Heart left ventricle (tissue), 16 donors: ENCODE results near the gene FOXJ3. TPM values are rescaled to one million over a fixed set of nuclear protein-coding genes. Genes with fewer than 3 reads are reported as not detected.

ENCODE experiments used
- ATAC-seq, 4 donors: fragments of 200-7000 bp; cut with Tn5 transposase; one replicate each; pipeline ENCODE4 v1.9.1; 2020 to 2022; ENCODE audit warnings: moderate library complexity in 4 of 4, mild to moderate bottlenecking in 3 of 4, moderate number of reproducible peaks in 1 of 4
- DNase-seq, 5 donors: peaks; one replicate each; pipeline ENCODE4 v3.0.0-alpha.2; 2020
- H3K27ac ChIP-seq, 12 donors: fragments of 200-600 bp; sonication (generic) in 4 of 12; one replicate each; pipeline versions ENCODE4 v1.5.0 to v1.8.0; 2016 to 2022; ENCODE audit warnings: mild to moderate bottlenecking in 2 of 12
- H3K27me3 ChIP-seq, 9 donors: fragments of 200-600 bp; sonication (generic) in 2 of 9; one replicate each; pipeline versions ENCODE4 v1.5.1 to v1.8.0; 2016 to 2022; ENCODE audit warnings: mild to moderate bottlenecking in 3 of 9
- H3K36me3 ChIP-seq, 9 donors: fragments of 200-600 bp; sonication (generic) in 2 of 9; one replicate each; pipeline versions ENCODE4 v1.5.0 to v1.8.0; 2018 to 2022; ENCODE audit warnings: mild to moderate bottlenecking in 2 of 9
- H3K4me1 ChIP-seq, 12 donors: fragments of 200-600 bp; sonication (generic) in 4 of 12; one replicate each; pipeline versions ENCODE4 v1.5.0 to v1.8.0; 2016 to 2022; ENCODE audit warnings: mild to moderate bottlenecking in 3 of 12
- H3K4me3 ChIP-seq, 12 donors: fragments of 200-600 bp; sonication (generic) in 4 of 12; one replicate each; pipeline versions ENCODE4 v1.5.0 to v1.8.0; 2017 to 2022; ENCODE audit warnings: mild to moderate bottlenecking in 9 of 12, moderate library complexity in 4 of 12
- H3K9me3 ChIP-seq, 12 donors: fragments of 200-600 bp; sonication (generic) in 4 of 12; one replicate each; pipeline versions ENCODE4 v1.5.0 to v1.8.0; 2016 to 2022; ENCODE audit warnings: mild to moderate bottlenecking in 1 of 12
- POLR2A ChIP-seq, 2 donors: fragments of 450-650 bp; IDR thresholded peaks; one replicate each; pipeline ENCODE4 v1.6.1; 2017; ENCODE audit warnings: antibody characterized with exemption in 2 of 2, mild to moderate bottlenecking in 2 of 2, moderate library complexity in 2 of 2
- WGBS, 4 donors: extraction: QIAGEN DNeasy Blood & Tissue Kit in 2 of 4; methylation state at CpG; one replicate each; pipeline versions ENCODE4 v1.1.5 to v1.1.7; 2013 to 2018; 5-methylcytosine and 5-hydroxymethylcytosine counted together
- intact Hi-C, 10 donors: fragments of 100-400 bp; cut with DNase I; formaldehyde crosslinking; loops; one replicate each; pipeline versions ENCODE4 v1.11.1 to v1.14.2; 2022
- long read RNA-seq, 3 donors: library from polyadenylated mRNA; unstranded; transcript quantifications; one replicate each; pipeline ENCODE4 v2.0.0, GENCODE V29; 2020 to 2021
- polyA plus RNA-seq, 2 donors: library from polyadenylated mRNA; stranded (reverse); fragments of 200-250 nt; gene quantifications; one replicate each; pipeline ENCODE4 v1.2.3, GENCODE V29; 2013
- total RNA-seq, 9 donors: library from RNA; depleted of rRNA in 2 of 9; stranded (reverse); fragments of >200 nt in 2 of 9; fragmentation: NEBNext Ultra II Directional in 3 of 9; extraction: Animal tissue kit (Norgen Biotek cat#: 25700) in 3 of 9; gene quantifications; one replicate each; pipeline versions ENCODE4 v1.1.0 to v1.2.4, GENCODE V29; 2016 to 2023
- TF ChIP-seq, protein P1 (sequence below), 12 donors: fragments of 200-600 bp; sonication (generic) in 4 of 12; IDR thresholded peaks; one replicate each; pipeline versions ENCODE4 v1.5.0 to v1.8.0; 2018 to 2022; ENCODE audit warnings: antibody characterized with exemption in 12 of 12, mild to moderate bottlenecking in 5 of 12
- donor health status: ischemic (EF 13 %, LVEDD 7.1; RV severe dilation, severe dysfunction).
- donor health status: healthy with polysubstance abuse.
- donor health status: DM: no; HTN: yes; CAD: no.
- donor health status: DM: no; HTN: no; CAD: no.
- donor health status: ischemic (EF 25% LVEDD 6.9; RV normal size, moderate dysfunction).
- donor health status: ischemic (EF 25% LVEDD 5.7; RV mildly dilated, moderate dysfunction).
- donor health status: healthy.
- donor health status: DM: yes; HTN: yes; CAD: no.
- donor health status: ischemic (EF 35%, LVEDD 5.7; RV mildly dilated, moderate dysfunction).
- donor health status: nonischemic (EF 11% LVEDD 7.7; RV severe dilation, severe dysfunction).
- donor health status: DM: yes; HTN: yes; CAD: no.
- donor health status: PGD.
- donor health status: ischemic (EF 29% LVEDD 5.4; RV normal size, mild dysfunction).
- donor health status: nonischemic (EF 23%, LVEDD 6.1; RV moderate dilation, normal function).

The FOXJ3 gene
- total RNA-seq (10 to 100 TPM; 33.4 to 48.8 (median 42.3) TPM), polyA plus RNA-seq (10 to 100 TPM; 10.8 to 19.2 TPM)
- long read RNA-seq, donor 1, full-length matches to known transcripts, result 3 of 11 reads
- long read RNA-seq, donor 1, partial matches to known transcripts, result 5 of 11 reads
- long read RNA-seq, donor 1, other reads (novel, unspliced or antisense), result 3 of 11 reads
- long read RNA-seq, donor 2, full-length matches to known transcripts, result 11 of 27 reads
- long read RNA-seq, donor 2, partial matches to known transcripts, result 4 of 27 reads
- long read RNA-seq, donor 2, other reads (novel, unspliced or antisense), result 12 of 27 reads
- long read RNA-seq, donor 3, full-length matches to known transcripts, result 2 of 10 reads
- long read RNA-seq, donor 3, partial matches to known transcripts, result 1 of 10 reads
- long read RNA-seq, donor 3, other reads (novel, unspliced or antisense), result 7 of 10 reads

GRCh38 chr1:42335050-42335808 is at the start of gene FOXJ3:
Gene FOXJ3 (minus strand): TSS chr1:42335235. CDS start chr1:42311093, 24,142 bp downstream.
- Histone ChIP-seq H3K4me3 (peak within 1 kb of the TSS; percentile 72 to 99 (median 94)), H3K36me3 (no peaks in the 10 kb centered on the region), H3K27me3 (no peaks in the 10 kb centered on the region), H3K27ac (peak within 1 kb of the TSS; percentile 83 to 98 (median 95)), H3K4me1 (peaks cover 3 to 57% (median 30%) of the 10 kb centered on the region in 12 donors), H3K9me3 (no peaks in the 10 kb centered on the region)
- TF ChIP-seq POLR2A (IDR thresholded peaks at IDR 0.05), result peak in 1 of 2 donors; percentile 61
- TF ChIP-seq, protein P1, sequence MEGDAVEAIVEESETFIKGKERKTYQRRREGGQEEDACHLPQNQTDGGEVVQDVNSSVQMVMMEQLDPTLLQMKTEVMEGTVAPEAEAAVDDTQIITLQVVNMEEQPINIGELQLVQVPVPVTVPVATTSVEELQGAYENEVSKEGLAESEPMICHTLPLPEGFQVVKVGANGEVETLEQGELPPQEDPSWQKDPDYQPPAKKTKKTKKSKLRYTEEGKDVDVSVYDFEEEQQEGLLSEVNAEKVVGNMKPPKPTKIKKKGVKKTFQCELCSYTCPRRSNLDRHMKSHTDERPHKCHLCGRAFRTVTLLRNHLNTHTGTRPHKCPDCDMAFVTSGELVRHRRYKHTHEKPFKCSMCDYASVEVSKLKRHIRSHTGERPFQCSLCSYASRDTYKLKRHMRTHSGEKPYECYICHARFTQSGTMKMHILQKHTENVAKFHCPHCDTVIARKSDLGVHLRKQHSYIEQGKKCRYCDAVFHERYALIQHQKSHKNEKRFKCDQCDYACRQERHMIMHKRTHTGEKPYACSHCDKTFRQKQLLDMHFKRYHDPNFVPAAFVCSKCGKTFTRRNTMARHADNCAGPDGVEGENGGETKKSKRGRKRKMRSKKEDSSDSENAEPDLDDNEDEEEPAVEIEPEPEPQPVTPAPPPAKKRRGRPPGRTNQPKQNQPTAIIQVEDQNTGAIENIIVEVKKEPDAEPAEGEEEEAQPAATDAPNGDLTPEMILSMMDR (IDR thresholded peaks at IDR 0.05), result no peak
- WGBS, 4 donors, result 0 to 1% (median 1%) methylated on average over 26 to 79 of the region's 79 CpGs
- peak; percentile 94 to 97 (median 95) for DNase-seq
- ATAC-seq, result peak; percentile 74 to 96 (median 91)
- intact Hi-C loops, result loop anchor here in 7 of 10 donors (2.0 to 10.0 kb wide), 11 partner anchors 122 to 520 kb away; partner anchors contain the start of genes PPCS (in 4 of the 7), ZMYND12 (in 4 of the 7), YBX1 (in 3 of the 7) and C1orf50 (in 1 of the 7)

DNA sequence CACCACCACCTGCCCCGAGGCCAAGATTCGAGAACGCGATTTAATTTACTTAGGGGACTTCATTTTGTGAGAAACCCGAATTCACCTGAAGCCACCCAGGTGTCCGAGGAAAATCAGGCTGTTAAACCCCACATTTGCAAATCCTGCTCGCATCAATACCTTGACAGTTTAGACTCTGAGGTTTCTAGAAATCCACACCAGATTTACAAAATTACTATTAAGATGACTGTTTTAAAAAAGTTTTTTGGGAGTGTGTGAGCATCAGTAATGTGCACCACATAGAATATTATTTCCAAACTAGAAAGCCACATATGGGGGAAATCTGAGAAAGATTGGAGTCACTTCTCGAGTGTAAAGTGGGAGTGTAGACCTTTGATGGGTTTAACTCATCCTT is 46.2 kb upstream of the FOXJ3 start:
- peak overlapping the region in 2 of 12 donors; percentile 29 to 65 for H3K27ac ChIP-seq
- H3K4me1 ChIP-seq, result peaks cover 0 to 12% (median 9%) of the 10 kb centered on the region in 12 donors
- intact Hi-C loops, result no loop called here
- no peaks in the 10 kb centered on the region for H3K36me3 ChIP-seq
- no peak for DNase-seq
- H3K4me3 ChIP-seq, result peak overlapping the region; percentile 38 to 79 (median 66)
- WGBS, 4 donors, result 14 to 18% (median 16%) methylated on average over 7 to 8 of the region's 8 CpGs
- ATAC-seq, result no peak
- H3K9me3 ChIP-seq, result no peaks in the 10 kb centered on the region
- H3K27me3 ChIP-seq, result peaks cover 0 to 28% (median 0%) of the 10 kb centered on the region in 9 donors
- TF ChIP-seq, protein P1 (IDR thresholded peaks at IDR 0.05), result no peak
- no peak for TF ChIP-seq POLR2A (IDR thresholded peaks at IDR 0.05)

- no peaks in the 10 kb centered on the region for H3K9me3 ChIP-seq
- H3K27ac ChIP-seq, result peak within 1 kb of the TSS in 5 of 12 donors; percentile 25 to 68 (median 64)
- 0 to 2% (median 1%) methylated on average over 9 to 101 of the region's 101 CpGs for WGBS, 4 donors
Observed at GRCh38 chr1:42380586-42381279, 45.7 kb upstream of the FOXJ3 start, which contains the start of gene RIMKLA. Gene RIMKLA (plus strand): TSS chr1:42380792. CDS start chr1:42380935, 143 bp downstream.

More at GRCh38 chr1:42380586-42381279, 45.7 kb upstream of the FOXJ3 start, which contains the start of gene RIMKLA:
- intact Hi-C loops, result no loop called here
- Histone ChIP-seq H3K4me1 (peaks cover 0 to 12% (median 9%) of the 10 kb centered on the region in 12 donors), H3K36me3 (no peaks in the 10 kb centered on the region), H3K27me3 (peaks cover 0 to 28% (median 0%) of the 10 kb centered on the region in 9 donors), H3K4me3 (peak within 1 kb of the TSS; percentile 38 to 79 (median 66))
- ATAC-seq (peak; percentile 83 to 99 (median 94)), DNase-seq (peak; percentile 55 to 74 (median 59))
- no peak for TF ChIP-seq POLR2A (IDR thresholded peaks at IDR 0.05)
- TF ChIP-seq, protein P1 (IDR thresholded peaks at IDR 0.05), result peak in 1 of 12 donors; percentile 8
